SK-N-SH treated with all-trans-retinoic acid at 6 μM for 48 hours (cell line): Measurements from ENCODE around the gene UNC13B.

Experiments
- ARNTL ChIP-seq: fragments of 450-650 bp; formaldehyde crosslinking; IDR thresholded peaks from 2 replicates; pipeline ENCODE4 v1.5.0; 2020; ENCODE audit warnings: low read depth, mild to moderate bottlenecking, moderate library complexity, borderline replicate concordance
- POU6F1 ChIP-seq: fragments of 250-450 bp; sonication (Bioruptor Pico); IDR thresholded peaks from 2 replicates; pipeline ENCODE4 v1.8.0; 2021; ENCODE audit warnings: low read depth, mild to moderate bottlenecking, moderate library complexity, borderline replicate concordance

GRCh38 chr9:35260186-35260585 is 98.4 kb downstream of the UNC13B start:
- TF ChIP-seq POU6F1 (CRISPR knock-in tag) (no peak), ARNTL (no peak)
